NCI-H345 treated with DMSO at 0.1 percent for 48 hours (cell line): Measurements from ENCODE around the gene SETBP1.
A peak's percentile ranks its signal among the peaks of the same experiment; 100 is the strongest.

ENCODE experiments used
- DNase-seq: peaks from one replicate; lab custom pipeline; 2025; ENCODE audit not compliant: unreplicated experiment; lab: John Stamatoyannopoulos, UW

The SETBP1 gene

GRCh38 chr18:44922968-44923367 is 242.3 kb downstream of the SETBP1 start:
- DNase-seq: no peak

GRCh38 chr18:44924785-44925499 is 244.3 kb downstream of the SETBP1 start:
- no peak for DNase-seq

DNA sequence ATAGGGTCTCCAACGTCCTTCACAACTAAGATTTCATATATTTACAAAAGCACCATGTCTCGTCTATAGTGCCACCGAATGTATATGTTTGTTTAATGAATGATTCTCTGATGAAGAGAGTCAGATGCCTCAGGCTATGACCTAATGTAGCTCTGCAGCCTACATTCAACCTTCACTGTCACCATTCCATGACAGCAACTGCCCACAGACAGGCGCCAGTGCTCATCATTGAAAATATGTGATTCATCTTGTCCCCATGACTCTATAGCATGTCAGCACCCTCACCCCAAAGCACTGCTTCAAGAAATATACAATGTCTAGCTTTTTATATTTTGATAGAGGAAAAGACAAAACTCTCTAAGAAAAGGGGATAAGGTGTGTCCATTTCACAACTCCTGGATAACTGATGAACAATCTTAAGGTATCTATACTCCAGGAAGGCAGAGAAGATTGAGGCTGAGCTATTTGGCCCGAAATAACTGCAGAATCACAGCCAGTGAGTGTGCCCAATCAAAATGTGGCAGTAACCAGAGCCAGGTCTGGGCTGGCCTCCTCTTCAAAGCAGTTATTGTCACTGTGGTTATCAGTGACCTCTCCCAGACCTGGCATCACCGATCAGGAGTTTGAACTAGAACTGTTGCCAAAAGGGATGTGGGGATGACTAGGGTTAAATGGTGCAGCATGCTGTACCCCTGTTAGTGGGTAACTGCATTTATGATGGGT is 246.6 kb downstream of the SETBP1 start:
- DNase-seq: no peak

DNA sequence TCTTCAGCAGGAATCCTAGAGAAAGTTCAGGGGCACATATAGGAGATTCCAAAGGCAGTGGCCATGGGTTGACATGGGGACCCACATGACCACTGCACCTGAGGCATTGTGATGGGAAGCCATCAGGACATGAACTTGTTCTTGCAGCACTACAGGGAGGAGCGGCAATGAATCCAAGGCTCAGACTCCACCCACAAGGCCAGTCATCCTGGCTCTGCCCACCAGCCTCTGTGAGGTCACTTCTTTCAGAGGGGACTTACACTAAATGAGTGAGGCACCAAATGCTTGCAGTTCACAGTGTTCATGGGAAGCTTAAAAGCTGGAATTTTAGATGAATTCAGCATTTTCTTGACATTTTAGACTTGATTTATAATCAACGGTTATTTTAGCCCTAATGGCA is 254.2 kb downstream of the SETBP1 start:
- DNase-seq: no peak

- no peak for DNase-seq
These were observed 254.8 kb downstream of the SETBP1 start for GRCh38 chr18:44935455-44935854.

- no peak for DNase-seq
These were observed 255.8 kb downstream of the SETBP1 start for GRCh38 chr18:44936485-44936884.

- DNase-seq: peak; percentile 48
These were observed 257.5 kb downstream of the SETBP1 start for GRCh38 chr18:44937960-44938719.

- peak; percentile 91 for DNase-seq
These were observed 258.3 kb downstream of the SETBP1 start for GRCh38 chr18:44938720-44939665.

DNA sequence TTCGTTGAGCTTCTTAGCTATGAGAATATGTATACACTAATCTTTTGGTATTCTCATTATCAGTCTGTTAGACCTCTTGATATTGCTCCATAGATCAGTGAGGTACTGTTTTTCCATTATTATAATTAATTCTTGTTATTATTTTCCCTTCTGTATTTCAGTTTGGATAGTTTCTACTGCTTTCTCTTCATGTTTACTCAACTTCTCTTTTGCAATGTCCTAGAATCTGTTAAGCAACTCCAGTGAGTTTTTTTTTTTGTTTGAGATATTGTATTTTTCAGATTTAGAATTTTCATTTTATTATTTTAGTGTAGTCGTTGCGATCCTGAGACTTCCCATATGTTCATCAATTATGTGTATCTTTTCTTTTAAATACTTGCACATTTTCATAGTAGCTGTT is 260.8 kb downstream of the SETBP1 start:
- DNase-seq: no peak

DNA sequence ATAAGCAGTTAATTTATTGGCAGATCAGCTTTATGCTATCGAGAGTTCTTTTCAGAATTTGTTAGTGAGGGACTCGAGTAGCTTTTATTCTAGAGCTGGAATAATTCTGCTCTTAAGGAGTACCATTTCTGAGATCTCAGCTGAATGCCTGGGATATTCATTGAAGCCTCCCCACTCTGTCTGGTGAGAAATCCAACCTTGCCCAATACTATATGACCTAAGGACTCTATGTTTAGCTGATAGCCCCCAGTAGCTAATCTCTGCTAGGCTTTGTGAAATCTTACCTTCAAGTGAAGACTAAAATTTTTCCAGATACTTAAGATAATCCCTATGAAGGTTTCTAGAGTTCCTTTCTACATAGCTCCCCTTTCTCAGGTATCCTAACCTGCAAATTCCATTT is 261.4 kb downstream of the SETBP1 start:
- no peak for DNase-seq

DNA sequence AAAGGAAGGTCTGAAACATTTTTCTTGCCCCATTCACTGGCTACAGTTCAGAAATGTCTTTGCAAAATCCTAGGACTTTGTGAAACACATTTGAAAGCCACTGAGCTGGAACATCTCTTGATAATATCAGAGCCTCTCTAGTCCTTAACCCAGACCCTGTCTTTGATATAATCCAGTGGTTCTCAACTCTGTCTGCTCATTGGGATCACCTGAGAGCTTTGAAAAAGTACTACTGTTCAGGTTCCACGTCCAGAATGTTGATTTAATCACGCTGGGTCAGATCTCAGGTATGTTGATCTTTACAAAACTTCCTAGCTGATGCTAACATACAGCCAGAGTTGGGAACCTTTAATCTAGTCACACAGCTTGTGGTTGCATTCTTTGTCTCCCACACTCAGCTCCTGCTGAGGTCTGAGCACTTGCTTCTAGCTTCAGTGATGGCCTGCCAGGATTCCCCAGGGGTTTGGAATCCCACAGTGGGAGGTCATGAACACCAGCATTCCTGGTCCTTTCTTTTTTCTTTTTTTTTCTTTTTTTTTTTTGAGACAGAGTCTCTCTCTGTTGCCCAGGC is 262.7 kb downstream of the SETBP1 start:
- DNase-seq: peak; percentile 36

- DNase-seq: no peak
These were observed 263.8 kb downstream of the SETBP1 start for GRCh38 chr18:44944461-44944860.

- DNase-seq: peak; percentile 95
These were observed 265.3 kb downstream of the SETBP1 start for GRCh38 chr18:44945888-44946401.

DNA sequence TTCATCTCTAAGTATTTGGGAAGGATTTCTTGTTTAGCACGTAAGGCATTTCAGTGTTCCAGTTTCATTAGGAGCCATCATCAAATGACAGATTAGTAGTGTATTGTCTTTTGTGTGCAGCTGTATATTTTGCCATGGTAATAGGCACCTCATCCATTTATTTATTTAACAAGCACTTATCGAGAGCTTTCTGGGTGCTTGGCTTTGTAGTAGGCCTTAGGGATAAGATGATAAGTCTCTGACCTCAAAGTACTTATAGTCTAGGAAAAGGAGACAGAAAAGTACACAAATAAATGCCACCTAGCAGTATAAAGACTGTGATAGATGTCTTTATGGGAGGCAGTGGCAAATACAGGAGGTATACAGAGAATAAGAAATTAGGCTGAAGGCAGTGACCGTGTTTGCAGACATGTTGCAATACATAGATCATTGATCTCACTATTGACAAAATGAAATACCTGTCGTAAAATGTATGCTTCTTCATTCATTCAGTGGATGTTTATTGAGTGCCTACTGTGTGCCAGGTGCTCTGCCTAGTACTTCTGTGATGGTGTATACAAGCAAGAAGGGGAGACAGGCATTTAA is 265.9 kb downstream of the SETBP1 start:
- peak; percentile 95 for DNase-seq

- no peak for DNase-seq
These were observed 269.3 kb downstream of the SETBP1 start for GRCh38 chr18:44949967-44950366.

- no peak for DNase-seq
These were observed 270.1 kb downstream of the SETBP1 start for GRCh38 chr18:44950685-44951195.

DNA sequence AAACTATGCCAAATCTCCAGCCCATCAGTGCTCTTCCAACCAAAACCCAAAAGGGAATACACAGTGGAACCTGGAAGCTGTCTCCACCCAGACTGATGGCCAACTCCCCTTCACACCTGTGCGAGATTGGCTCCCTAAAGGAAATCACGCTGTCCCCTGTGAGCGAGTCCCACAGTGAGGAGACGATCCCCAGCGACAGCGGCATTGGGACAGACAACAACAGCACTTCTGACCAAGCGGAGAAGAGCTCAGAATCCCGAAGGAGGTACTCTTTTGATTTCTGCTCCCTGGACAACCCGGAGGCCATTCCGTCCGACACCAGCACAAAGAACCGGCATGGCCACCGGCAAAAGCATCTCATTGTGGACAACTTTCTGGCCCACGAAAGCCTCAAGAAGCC is 271.1 kb downstream of the SETBP1 start:
- DNase-seq: no peak

- DNase-seq: peak; percentile 9
These were observed 273.6 kb downstream of the SETBP1 start for GRCh38 chr18:44954257-44954656.

DNA sequence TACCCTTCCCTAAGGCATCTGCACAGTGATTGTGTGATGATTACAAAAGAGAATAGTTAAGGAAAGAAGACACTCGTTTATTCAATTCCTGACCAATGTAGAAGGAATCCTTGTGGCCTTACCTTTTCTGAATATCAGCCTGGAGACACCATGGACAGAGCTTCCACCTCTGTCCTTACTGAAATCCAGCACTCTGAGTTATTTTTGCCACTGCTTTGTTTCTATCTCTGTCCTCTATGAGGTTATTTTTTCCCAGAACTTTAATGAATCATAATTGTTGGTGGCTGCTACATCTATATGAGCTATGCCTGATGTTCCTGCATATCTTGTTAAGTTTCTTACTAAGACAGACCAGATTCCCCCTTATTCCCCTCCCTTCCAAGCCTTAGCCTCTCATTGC is 275.1 kb downstream of the SETBP1 start:
- DNase-seq: no peak

- DNase-seq: no peak
These were observed 276.3 kb downstream of the SETBP1 start for GRCh38 chr18:44957025-44957424.
